ENCODE results near the gene FBXO38.

FBXO38 gene

DNA sequence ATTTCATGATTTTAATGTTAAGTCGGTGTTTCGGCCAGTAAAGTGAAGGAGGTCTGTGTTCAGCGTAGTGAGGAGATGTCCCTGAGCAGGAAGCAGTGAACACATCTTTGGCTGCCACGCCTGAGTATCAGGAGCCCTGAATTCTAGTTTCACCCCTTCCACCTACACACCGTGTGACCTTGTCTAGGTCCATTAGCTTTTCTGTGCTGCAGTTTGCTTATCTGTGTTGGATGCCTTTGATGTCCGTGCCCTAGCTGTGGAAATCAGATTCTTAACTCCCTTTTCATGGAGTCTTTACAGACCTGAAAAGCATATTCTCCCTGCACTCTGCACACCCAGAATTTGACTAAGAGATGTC is 601 bp downstream of the FBXO38 start:
- DNase-seq: no peak

DNA sequence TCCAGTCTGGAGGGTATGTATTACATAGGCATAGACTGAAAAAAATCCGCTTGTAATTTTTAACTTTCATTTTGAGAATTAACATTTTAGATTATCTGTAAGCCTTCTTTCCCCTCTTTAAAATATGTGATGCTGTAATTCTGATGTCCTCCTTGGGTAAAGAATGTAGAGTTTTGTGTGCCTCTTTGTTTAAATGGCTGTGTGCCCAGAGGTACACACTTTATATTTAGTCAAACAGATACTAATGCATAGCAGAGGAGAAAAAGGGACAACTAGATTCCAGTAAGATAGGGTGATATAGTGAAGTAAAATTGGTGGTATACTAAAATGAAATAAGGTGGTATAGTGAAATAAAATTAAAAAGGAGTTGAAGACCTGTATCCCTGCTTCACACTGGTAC is 1.3 kb downstream of the FBXO38 start:
- no peak for DNase-seq

DNA sequence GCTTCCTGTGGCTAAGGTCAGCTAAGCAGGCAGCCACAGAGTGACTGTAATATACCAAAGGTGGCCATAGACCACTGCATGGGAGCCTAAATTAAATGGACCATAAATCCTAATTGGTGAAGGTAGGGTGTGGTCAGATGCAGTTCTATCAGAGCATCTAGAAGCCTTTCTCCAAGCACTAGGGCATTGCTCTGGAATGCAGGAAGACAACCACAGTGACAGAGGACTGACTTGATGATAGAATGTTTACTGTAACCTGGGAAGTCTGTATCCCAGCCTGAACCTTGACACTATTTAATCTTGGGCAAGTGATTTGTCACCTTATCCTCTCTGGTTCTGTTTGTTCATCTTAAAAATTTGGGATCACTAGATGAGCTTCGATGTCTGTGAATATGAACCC is 2.3 kb downstream of the FBXO38 start:
- no peak for DNase-seq

DNA sequence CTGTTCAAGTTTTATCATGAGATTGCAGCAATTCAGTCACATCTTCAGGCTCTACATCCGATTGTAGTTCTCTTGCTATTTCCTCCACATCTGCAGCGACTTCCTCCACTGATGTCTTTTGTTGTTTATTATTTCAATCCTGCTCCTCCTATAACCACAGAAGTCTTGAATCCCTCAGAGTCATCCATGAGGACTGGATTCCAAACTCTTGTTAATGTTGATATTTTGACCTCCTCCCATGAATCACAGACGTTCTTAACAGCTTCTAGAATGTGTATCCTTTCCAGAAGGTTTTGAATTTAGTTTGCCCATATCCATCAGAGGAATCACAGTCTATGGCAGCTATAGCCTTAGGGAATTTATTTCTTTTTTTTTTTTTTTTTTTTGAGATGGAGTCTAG is 3.6 kb downstream of the FBXO38 start:
- DNase-seq: no peak

DNA sequence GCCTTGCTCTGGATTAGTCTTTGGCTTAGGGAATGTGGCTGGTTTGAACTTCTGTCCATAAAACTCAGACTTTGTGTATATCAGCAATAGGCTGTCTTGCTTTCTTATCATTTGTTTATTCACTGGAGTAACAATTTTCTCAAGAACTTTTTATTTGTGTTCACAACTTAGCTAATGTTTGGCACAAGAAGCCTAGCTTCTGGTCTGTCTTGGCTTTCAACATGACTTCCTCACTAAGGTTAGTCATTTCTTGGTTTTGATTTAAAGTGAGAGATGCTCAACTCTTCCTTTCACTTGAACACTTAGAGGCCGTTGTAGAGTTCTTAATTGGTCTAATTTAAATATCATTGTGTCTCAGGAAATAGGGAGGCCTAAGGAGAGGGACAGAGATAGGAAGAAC is 4.9 kb downstream of the FBXO38 start:
- DNase-seq: no peak

DNA sequence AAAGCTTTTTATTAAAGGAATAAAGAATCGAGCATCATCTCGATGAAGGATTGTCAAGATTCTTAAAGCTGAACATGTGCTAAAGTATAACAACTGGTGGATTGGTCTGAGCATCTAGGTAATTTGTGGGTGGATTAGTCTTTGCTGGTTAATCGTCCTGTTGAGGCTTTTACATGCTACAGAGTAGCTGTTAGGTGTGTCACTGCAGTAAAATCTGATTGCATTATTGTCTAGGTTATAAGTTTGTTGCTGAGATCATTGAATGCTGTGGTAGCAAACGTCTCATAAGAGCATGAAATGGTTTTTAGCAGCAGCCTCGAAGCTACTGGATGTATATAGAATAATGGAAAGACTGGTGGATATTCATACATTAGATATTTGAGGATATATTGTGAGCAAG is 7.2 kb downstream of the FBXO38 start:
- no peak for DNase-seq

DNA sequence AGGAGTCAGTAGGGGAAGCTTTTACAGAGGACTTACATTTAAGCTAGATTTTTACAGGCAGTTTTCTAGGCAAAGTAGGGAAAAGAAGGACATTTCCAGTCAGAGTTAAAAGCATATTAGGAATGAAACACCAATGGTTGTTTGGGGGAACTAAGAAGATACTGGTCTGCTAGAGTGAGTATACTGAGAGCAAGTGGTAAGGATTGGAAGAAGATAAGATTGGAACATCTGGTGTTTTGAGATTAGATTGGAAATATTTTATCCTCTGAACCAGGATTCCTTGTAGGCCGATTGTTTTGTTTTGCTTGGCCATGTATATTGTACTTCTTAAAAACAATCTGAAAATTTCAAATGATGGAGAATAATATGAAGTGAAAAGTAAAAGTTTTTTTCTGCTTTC is 7.7 kb downstream of the FBXO38 start:
- no peak for DNase-seq

DNA sequence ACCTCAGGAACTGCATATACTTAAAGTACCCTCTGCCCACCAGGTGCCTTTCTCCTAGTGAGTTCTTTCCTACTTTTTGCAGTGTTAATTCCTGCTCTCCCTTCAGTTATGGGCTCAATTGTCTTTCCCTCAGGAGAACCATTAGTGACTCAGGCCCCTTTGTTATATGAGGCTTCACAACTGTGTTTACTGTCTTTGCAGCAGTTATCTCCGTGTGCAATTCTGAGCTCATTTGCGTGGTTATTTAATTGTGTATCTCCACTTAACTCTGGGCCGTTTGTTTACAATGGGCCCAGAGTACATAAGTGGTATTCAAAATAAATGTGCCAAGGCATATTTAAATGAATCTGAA is 9.6 kb downstream of the FBXO38 start:
- no peak for DNase-seq

DNA sequence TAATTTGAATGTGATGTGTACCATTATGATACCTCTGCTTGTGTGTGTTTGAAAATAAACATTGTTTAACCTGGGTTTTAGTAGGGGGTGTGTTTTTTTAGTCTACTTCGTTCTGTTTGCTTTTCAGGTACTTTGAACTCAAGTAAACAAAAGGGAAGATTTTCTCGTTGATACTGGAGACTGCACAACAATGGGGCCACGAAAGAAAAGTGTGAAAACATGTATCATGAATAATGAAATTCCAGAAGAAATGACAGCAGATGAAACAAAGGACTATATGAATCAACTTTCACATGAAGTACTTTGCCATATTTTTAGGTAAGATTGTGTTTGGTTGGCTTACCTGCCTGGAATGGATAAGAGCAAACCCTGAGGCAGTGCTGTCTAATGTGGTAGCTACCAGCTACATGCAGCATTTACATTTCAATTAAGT is 10.8 kb downstream of the FBXO38 start:
- no peak for DNase-seq

DNA sequence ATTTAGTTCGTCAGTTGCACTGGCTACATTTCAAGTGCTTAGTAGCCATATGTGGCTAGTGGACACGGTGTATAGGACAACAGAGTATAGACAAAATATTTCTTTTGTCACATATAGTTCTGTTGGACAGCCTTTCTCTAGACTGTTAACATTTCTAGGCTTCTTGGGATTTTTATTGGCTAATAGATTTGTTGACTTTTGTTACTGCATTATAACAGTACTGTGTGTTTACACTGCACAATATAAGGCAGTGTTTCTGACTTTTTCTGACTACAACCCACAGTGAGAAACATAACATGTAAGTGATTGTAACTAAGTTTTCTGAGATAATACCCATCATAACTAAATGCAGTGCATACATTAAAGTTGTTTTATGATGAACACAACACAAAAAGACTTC is 11.3 kb downstream of the FBXO38 start:
- no peak for DNase-seq

DNA sequence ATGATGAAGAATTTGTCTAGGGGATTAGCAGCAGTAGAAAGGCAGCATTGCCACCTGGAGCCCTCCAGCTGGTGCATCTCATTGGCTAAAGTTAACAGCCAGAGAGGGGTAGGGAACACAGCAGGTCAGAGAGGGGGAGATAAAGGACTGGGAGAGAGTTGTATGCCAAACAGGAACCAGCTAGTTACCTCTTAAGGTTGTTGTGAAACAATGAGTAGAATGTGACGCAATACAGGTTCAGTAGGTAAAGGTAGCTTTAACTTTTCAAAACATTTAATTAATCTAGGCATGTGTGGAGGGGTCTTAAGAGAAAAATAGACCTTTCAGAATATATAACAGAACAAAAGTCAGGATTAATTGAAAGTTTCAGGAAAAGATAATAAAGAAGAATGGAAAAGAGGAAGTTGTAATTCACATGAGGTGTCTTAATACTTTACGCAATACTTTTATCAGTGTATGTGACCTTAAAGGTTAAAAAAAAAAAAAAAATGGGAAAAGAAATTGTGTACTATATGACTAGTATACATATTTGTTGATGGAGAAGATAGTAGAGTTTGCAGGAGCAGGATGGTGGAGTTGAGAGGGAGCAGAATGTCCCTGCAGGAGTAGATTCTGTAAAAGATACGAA is 14.3 kb downstream of the FBXO38 start:
- no peak for DNase-seq

DNA sequence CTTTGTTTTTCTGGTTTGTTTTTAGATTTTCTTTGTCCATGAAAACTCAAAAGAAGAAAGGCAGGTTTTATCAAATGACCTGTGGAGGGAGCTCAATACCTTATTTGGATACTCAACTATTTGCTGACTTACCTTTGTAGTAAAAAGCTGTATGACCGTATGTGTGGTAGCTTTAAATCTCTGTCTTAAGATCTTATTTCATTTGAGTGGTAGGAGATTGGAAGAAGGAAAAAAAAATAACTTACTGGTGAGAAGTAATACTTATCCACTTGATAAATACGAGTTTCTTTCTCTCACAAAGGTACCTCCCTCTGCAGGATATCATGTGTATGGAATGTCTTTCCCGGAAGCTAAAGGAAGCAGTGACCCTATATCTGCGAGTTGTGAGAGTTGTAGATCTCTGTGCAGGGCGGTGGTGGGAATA is 15.0 kb downstream of the FBXO38 start:
- DNase-seq: no peak

DNA sequence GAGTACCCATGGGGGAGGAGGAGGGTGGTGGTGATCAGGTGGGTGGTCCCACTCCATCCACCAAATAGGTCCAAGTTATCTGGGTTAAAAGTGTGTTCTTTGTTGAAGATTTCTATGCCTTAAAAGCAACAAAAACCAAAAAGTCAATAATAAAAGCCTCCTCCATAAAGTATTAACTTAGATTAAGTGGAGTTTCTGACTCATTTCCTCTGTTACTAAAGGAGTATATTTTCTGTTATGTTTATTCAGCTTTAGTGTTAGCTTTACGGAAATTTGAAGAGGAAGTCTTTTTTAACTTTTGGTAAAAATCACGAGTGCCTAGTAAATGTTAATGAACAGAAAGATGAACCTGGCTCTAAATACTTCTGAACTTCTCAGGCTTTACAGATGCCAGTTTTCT is 17.8 kb downstream of the FBXO38 start:
- DNase-seq: no peak

DNA sequence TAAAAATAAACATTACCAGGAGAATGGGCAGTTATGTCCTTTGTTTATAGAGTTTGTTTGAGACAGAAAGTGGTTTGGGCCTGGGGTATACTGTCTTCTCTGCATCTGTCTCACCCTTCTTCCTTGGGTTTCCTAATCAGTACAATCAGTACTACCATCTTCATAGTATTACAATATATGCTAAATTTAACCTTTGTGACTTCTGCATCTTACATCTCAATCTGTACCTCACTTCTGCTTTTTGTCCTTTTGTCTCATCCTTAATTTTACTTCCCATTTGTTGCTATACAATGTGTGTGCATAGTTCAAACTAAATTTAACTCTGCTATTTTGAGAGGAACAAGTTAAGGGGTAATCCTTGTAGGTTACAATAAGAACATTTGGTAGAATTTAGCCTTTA is 19.6 kb downstream of the FBXO38 start:
- no peak for DNase-seq

DNA sequence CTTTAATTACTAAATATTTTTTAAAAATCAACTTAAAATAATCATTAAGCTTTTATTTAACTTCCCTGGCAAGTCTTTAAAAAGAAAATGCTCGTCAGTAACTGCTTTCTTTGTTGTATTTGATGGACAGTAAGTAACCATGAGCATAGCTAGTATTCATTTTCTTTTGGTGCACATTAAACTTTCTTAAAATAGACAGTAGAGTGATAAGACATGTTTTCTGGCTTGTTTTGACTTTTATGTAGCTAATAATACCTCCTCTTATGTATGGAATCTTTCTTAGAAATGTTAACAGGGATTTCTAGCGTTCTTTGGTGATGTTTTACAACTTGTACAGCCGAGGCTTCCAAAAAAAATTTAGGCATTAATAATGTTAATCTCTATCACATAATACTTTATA is 22.6 kb downstream of the FBXO38 start:
- DNase-seq: no peak

DNA sequence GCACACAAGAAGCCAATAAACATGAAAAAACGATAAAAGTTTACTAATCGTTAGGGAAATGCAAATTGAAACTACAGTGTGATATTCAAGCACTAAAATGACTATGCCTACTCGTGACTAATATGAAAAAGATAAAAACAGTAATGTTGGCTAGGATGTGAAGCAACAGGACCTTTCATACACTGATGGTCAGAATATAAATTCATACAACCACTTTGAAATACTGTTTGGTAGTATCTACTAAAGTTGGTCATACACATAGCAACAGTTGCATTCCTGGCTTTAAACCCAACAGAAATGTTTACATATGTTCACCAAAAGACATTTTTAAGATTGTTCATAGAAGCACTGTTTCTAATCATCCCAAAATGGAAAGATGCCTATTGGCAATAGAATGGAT is 24.3 kb downstream of the FBXO38 start:
- no peak for DNase-seq

DNA sequence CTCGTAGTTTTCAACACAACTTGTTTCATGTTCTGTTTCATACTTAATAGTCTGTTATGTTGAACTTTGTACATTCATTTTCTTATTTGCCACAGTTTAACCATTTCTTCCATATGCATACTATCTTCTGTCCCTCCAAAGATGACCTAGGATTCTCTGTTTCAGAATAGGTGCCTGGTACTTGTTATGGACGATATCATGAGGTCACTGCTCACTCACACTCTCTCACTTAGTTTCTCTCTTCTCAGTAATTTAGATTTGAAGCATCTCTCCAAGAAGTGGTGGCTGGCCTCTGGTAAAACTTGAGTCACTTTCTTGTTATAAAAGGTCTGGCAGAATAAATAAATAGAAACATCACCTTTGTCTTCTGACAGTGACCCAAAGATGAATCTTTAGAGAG is 28.4 kb downstream of the FBXO38 start:
- DNase-seq: no peak

DNA sequence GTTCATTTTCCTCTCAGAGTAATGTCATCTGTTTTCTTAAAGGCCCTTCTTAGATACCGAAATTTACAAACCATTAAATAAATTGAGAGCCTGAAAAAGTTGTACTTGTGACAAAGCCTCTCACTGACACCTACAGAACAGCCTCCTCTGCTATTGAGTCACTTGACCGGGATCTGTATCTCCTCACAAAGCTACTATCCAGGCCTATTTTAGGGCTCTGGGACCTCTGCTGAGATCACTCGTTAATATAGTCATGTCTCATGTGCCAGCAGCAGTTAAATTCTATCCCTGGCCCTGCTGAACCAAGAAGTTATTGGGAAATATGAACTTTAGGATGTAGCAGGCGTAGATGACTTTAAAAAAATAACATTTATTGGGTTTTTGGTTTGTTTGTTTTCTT is 31.1 kb downstream of the FBXO38 start:
- DNase-seq: no peak

DNA sequence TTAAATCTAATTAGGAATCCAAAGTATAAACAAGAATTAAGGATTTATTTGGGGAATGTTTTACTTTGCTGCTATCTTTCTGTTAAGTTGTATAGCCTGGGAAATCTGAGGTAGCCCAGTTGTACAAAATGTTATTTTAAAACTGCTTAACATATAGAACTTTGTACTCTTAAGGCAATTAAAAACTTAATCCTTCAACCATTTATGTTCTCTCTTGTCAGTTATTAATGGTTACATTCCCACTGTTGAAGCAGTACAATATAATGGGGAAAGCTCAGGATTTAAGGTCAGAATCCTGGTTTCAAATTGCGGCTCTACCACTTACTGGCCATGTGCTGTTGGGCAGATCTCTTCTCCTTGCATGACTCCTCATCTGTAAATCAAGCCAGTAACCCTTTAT is 32.7 kb downstream of the FBXO38 start:
- DNase-seq: no peak

DNA sequence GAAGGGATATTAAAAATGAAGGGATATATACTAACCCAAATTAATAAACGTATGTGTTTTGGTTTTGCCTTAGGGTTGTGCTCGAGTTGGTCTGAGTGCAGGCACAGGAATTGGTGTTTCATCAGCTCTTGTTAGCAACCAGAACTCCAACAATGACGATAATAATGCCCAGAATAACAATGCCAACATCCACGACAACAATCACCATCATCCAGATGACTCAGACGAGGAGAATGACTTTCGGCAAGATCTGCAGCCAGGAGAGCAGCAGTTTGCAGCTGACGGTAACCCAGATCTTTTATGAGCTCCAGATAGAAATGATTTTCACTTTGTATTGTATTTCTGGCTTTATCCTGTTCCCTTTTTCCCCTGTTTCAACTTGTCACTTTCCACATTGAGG is 33.2 kb downstream of the FBXO38 start:
- DNase-seq: no peak

DNA sequence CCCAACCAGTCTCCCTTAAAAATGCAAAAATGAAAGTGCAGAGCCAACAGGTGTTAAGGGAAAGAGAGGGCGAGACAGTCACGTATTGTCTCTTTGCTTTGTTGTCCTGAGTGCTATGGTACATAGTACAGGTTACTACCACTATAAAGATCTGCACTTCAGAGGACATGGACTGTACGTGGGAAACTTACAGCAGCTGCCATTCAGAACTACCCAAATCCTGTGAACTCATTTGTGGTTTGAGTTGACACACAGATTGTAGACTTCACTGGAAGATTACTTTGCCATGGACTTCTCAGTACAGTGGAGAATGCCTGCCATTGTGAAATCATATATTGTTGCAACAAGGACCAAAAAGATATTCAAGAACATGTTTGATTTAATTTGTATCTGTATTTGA is 34.8 kb downstream of the FBXO38 start:
- DNase-seq: no peak

DNA sequence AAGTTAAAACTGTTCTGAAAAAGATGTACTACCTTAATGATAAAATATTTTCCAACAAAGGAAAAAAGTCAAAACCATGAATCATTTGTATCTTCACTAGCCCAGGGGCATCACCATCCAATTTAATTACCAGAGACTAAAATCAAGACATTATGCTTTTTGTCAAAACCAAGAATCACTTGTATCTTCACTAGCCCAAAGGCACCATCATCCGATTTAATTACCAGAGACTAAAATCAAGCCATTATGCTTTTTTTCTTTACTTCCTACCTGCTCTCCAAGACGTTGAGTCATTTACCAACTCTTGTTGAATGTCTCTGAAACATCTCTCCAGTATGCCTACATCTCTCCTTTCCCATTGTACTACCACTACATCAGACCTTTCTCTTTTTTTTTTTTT is 37.9 kb downstream of the FBXO38 start:
- DNase-seq: no peak

DNA sequence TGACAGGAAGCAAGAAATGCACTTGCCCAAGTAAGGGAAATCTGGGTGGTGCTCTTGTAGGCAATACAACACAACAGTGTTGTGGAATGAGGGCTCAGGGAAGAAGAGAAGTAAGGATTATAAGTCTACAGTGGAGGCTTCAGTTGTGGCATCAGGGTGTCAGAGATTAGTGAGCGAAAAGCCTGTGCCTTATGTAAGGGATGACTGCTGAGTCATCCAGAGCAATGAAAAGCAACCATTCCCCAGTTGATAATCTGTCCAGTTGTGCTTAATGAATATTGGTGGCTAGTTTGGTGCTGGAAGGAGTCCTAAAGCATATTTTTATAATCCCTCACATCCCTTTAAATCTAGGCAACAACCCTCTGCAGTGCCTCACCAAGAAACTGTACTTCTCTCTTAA is 42.0 kb downstream of the FBXO38 start:
- DNase-seq: no peak

DNA sequence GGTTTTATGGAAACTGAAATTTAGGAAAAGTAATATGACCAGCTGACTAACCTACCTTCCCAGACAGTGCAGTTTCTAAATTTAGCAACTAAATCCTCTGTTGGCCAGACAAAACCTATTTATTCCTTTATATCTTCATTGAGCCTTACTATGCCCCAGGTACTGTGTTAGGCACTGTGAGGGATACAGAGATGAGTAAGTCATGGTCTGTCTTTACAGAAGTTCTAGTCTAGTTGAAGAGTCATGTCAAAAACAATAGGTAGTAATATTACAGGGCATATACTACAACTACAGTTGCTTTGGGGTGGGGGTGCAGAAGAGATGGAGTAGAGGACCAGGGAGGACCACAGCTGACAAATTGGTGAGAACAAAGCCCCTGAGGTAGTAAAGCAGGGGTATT is 42.8 kb downstream of the FBXO38 start:
- no peak for DNase-seq

DNA sequence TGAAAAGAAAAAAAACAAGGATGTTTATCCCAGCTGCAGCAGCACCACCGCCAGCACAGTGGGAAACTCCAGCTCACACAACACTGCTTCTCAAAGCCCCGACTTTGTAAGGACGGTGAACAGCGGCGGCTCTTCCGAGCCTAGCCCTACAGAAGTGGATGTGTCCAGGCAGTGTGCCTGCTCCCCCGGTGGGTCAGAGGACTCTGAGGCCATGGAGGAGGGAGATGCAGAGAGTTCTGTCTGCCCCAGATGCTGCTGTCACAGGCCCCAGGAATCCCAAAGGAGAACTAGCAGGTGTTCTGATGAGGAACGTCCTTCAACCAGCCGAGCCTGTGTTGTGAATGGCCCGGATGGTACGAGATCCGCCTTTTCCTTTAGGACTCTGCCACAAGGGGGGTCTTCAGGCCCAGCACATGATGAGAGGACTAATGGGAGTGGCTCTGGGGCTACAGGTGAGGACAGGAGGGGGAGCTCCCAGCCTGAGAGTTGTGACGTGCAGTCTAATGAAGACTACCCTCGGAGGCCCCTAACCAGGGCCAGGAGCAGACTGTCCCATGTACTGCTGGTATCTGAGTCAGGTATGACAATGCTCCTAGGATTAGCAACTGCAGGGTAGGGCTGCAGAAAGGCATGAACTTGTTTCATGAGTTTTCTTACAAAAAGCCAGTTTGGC is 43.7 kb downstream of the FBXO38 start:
- DNase-seq: no peak
